ENCODE data around the gene KRT79.

DNA sequence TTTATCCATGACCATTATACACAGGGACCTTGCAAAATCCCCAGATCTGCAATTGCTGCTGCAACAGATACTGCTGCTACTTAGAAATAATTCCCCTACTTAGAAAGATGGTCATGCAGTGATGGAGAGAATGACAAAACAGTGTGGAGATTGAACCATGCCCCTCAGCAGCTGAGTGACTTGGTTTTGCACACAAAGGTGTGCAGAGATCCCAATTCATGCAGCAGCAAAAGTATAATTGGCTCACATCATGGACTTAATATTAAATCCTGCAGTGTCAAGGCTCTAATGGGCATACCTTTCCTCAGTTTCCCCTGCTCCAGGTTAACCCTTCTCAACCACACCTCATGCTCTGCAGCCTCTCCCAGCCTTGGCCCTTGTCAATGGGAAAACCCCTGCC is 17.7 kb upstream of the KRT79 start:
- TF ChIP-seq POLR2A (IDR thresholded peaks at IDR 0.05; ENCODE audit: low read depth): no peak
- TF ChIP-seq, protein P1, sequence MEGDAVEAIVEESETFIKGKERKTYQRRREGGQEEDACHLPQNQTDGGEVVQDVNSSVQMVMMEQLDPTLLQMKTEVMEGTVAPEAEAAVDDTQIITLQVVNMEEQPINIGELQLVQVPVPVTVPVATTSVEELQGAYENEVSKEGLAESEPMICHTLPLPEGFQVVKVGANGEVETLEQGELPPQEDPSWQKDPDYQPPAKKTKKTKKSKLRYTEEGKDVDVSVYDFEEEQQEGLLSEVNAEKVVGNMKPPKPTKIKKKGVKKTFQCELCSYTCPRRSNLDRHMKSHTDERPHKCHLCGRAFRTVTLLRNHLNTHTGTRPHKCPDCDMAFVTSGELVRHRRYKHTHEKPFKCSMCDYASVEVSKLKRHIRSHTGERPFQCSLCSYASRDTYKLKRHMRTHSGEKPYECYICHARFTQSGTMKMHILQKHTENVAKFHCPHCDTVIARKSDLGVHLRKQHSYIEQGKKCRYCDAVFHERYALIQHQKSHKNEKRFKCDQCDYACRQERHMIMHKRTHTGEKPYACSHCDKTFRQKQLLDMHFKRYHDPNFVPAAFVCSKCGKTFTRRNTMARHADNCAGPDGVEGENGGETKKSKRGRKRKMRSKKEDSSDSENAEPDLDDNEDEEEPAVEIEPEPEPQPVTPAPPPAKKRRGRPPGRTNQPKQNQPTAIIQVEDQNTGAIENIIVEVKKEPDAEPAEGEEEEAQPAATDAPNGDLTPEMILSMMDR (IDR thresholded peaks at IDR 0.05): no peak
- TF ChIP-seq POLR2AphosphoS5 (IDR thresholded peaks at IDR 0.05): no peak
- no peak for TF ChIP-seq EP300 (IDR thresholded peaks at IDR 0.05)
